GM12878 (cell line): Measurements from ENCODE around the gene BNIPL.

Experiments used
- BCL11A ChIP-seq: IDR thresholded peaks from 2 replicates; pipeline ENCODE4 v1.6.1; 2011; ENCODE audit warnings: low read depth, low read length
- CREM ChIP-seq: IDR thresholded peaks from 2 replicates; pipeline ENCODE4 v1.6.1; 2014; ENCODE audit warnings: antibody characterized with exemption, low read depth
- EZH2 ChIP-seq: IDR thresholded peaks from 2 replicates; pipeline ENCODE4 v1.6.1; 2012; ENCODE audit warnings: low read depth, mild to moderate bottlenecking, control low read depth, inconsistent platforms, low read length, borderline replicate concordance; ENCODE audit not compliant: control insufficient read depth
- GABPA ChIP-seq: IDR thresholded peaks from 2 replicates; pipeline ENCODE4 v1.6.1; 2014; ENCODE audit warnings: antibody characterized with exemption, low read depth, mild to moderate bottlenecking, inconsistent platforms
- HDAC6 ChIP-seq: fragments of 200-600 bp; sonication (generic); IDR thresholded peaks from one replicate; pipeline ENCODE4 v1.8.0; 2017; ENCODE audit warnings: antibody characterized with exemption; ENCODE audit not compliant: unreplicated experiment
- JUNB ChIP-seq: IDR thresholded peaks from 2 replicates; pipeline ENCODE4 v1.6.1; 2016; ENCODE audit warnings: antibody characterized with exemption, mild to moderate bottlenecking
- POLR2A ChIP-seq: IDR thresholded peaks from 2 replicates; pipeline ENCODE4 v1.6.1; 2011; ENCODE audit warnings: low read depth, mild to moderate bottlenecking, low read length
- SREBF1 ChIP-seq: IDR thresholded peaks from 2 replicates; pipeline ENCODE4 v1.6.1; 2012; ENCODE audit warnings: mild to moderate bottlenecking, low read length
- SUZ12 ChIP-seq: fragments of 200-600 bp; sonication (generic); IDR thresholded peaks from one replicate; pipeline ENCODE4 v1.6.1; 2018; ENCODE audit warnings: antibody characterized with exemption, mild to moderate bottlenecking; ENCODE audit not compliant: unreplicated experiment
- TF ChIP-seq, protein P1 (sequence below), 3 experiments: IDR thresholded peaks in 2 of 3; conservative IDR thresholded peaks in 1 of 3; 2 replicates each; pipeline ENCODE4 v1.5.1; 2011; ENCODE audit warnings: low read depth in 3 of 3, low read length in 3 of 3, mild to moderate bottlenecking in 3 of 3, control low read depth in 2 of 3, moderate library complexity in 2 of 3, inconsistent platforms in 1 of 3, mixed read lengths in 1 of 3; ENCODE audit not compliant: control insufficient read depth in 2 of 3, insufficient read depth in 1 of 3; ENCODE audit errors: extremely low read depth in 1 of 3
- TF ChIP-seq, protein P2 (sequence below): fragments of 450-650 bp; formaldehyde crosslinking; IDR thresholded peaks from 2 replicates; pipeline ENCODE4 v1.4.0; 2022; ENCODE audit warnings: mild to moderate bottlenecking, moderate library complexity
- TF ChIP-seq, protein P3 (sequence below): fragments of 150-350 bp; IDR thresholded peaks from 2 replicates; pipeline ENCODE4 v1.6.1; 2016; ENCODE audit warnings: low read depth, low read length

- TF ChIP-seq HDAC6, result no peak
- no peak for TF ChIP-seq BCL11A
- TF ChIP-seq SREBF1, result no peak
- TF ChIP-seq, protein P1, sequence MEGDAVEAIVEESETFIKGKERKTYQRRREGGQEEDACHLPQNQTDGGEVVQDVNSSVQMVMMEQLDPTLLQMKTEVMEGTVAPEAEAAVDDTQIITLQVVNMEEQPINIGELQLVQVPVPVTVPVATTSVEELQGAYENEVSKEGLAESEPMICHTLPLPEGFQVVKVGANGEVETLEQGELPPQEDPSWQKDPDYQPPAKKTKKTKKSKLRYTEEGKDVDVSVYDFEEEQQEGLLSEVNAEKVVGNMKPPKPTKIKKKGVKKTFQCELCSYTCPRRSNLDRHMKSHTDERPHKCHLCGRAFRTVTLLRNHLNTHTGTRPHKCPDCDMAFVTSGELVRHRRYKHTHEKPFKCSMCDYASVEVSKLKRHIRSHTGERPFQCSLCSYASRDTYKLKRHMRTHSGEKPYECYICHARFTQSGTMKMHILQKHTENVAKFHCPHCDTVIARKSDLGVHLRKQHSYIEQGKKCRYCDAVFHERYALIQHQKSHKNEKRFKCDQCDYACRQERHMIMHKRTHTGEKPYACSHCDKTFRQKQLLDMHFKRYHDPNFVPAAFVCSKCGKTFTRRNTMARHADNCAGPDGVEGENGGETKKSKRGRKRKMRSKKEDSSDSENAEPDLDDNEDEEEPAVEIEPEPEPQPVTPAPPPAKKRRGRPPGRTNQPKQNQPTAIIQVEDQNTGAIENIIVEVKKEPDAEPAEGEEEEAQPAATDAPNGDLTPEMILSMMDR (IDR thresholded peaks at IDR 0.05 in 2 of 3, conservative IDR thresholded peaks at IDR 0.05 in 1 of 3; ENCODE audit: control insufficient read depth in 2 of 3, extremely low read depth in 1 of 3, insufficient read depth in 1 of 3, low read depth in 3 of 3, low read length in 3 of 3), result no peak
- TF ChIP-seq JUNB, result no peak
- no peak for TF ChIP-seq GABPA
- no peak for TF ChIP-seq SUZ12
- peak; percentile 67 for TF ChIP-seq POLR2A
- TF ChIP-seq, protein P2, sequence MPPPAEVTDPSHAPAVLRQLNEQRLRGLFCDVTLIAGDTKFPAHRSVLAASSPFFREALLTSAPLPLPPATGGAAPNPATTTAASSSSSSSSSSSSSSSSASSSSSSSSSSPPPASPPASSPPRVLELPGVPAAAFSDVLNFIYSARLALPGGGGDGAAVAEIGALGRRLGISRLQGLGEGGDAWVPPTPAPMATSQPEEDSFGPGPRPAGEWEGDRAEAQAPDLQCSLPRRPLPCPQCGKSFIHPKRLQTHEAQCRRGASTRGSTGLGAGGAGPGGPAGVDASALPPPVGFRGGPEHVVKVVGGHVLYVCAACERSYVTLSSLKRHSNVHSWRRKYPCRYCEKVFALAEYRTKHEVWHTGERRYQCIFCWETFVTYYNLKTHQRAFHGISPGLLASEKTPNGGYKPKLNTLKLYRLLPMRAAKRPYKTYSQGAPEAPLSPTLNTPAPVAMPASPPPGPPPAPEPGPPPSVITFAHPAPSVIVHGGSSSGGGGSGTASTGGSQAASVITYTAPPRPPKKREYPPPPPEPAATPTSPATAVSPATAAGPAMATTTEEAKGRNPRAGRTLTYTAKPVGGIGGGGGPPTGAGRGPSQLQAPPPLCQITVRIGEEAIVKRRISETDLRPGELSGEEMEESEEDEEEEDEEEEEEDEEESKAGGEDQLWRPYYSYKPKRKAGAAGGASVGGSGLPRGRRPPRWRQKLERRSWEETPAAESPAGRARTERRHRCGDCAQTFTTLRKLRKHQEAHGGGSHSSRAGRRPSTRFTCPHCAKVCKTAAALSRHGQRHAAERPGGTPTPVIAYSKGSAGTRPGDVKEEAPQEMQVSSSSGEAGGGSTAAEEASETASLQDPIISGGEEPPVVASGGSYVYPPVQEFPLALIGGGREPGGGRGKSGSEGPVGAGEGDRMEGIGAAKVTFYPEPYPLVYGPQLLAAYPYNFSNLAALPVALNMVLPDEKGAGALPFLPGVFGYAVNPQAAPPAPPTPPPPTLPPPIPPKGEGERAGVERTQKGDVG (CRISPR knock-in tag), result no peak
- no peak for TF ChIP-seq EZH2
- TF ChIP-seq, protein P3, sequence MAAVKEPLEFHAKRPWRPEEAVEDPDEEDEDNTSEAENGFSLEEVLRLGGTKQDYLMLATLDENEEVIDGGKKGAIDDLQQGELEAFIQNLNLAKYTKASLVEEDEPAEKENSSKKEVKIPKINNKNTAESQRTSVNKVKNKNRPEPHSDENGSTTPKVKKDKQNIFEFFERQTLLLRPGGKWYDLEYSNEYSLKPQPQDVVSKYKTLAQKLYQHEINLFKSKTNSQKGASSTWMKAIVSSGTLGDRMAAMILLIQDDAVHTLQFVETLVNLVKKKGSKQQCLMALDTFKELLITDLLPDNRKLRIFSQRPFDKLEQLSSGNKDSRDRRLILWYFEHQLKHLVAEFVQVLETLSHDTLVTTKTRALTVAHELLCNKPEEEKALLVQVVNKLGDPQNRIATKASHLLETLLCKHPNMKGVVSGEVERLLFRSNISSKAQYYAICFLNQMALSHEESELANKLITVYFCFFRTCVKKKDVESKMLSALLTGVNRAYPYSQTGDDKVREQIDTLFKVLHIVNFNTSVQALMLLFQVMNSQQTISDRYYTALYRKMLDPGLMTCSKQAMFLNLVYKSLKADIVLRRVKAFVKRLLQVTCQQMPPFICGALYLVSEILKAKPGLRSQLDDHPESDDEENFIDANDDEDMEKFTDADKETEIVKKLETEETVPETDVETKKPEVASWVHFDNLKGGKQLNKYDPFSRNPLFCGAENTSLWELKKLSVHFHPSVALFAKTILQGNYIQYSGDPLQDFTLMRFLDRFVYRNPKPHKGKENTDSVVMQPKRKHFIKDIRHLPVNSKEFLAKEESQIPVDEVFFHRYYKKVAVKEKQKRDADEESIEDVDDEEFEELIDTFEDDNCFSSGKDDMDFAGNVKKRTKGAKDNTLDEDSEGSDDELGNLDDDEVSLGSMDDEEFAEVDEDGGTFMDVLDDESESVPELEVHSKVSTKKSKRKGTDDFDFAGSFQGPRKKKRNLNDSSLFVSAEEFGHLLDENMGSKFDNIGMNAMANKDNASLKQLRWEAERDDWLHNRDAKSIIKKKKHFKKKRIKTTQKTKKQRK, result no peak
- TF ChIP-seq CREM, result no peak
Observed at GRCh38 chr1:151049458-151049857, 13.1 kb downstream of the BNIPL start.
